Measurements from ENCODE around the gene ARFGAP2.

The ARFGAP2 gene

GRCh38 chr11:47186700-47187695, 10.3 kb upstream of the ARFGAP2 start:
- no peak for FAIRE-seq

GRCh38 chr11:47186076-47186699, 9.5 kb upstream of the ARFGAP2 start, which contains the start of gene PACSIN3:
Gene PACSIN3 (minus strand): TSS chr11:47186434. CDS start chr11:47182727, 3,707 bp downstream.
- FAIRE-seq, result no peak

GRCh38 chr11:47185305-47186075, 8.8 kb upstream of the ARFGAP2 start:
- no peak for FAIRE-seq

GRCh38 chr11:47184711-47185304, 8.1 kb upstream of the ARFGAP2 start:
- no peak for FAIRE-seq

GRCh38 chr11:47183969-47184368, 7.3 kb upstream of the ARFGAP2 start:
- FAIRE-seq, result no peak

- no peak for FAIRE-seq
Measured at GRCh38 chr11:47183031-47183856, 6.6 kb upstream of the ARFGAP2 start.

GRCh38 chr11:47182380-47182779, 5.7 kb upstream of the ARFGAP2 start:
- FAIRE-seq, result no peak

- FAIRE-seq, result no peak
Measured at GRCh38 chr11:47181271-47181670, 4.6 kb upstream of the ARFGAP2 start.

GRCh38 chr11:47180006-47180787, 3.5 kb upstream of the ARFGAP2 start:
- no peak for FAIRE-seq

GRCh38 chr11:47179655-47179991, 2.9 kb upstream of the ARFGAP2 start:
- no peak for FAIRE-seq

GRCh38 chr11:47178737-47179654, 2.3 kb upstream of the ARFGAP2 start:
- no peak for FAIRE-seq

GRCh38 chr11:47178316-47178715, 1.6 kb upstream of the ARFGAP2 start:
- FAIRE-seq, result no peak

GRCh38 chr11:47177846-47178245, 1.2 kb upstream of the ARFGAP2 start:
- FAIRE-seq, result no peak

GRCh38 chr11:47177229-47177845, 658 bp upstream of the ARFGAP2 start:
- no peak for FAIRE-seq

GRCh38 chr11:47175746-47176327, 842 bp downstream of the ARFGAP2 start:
- no peak for FAIRE-seq

- no peak for FAIRE-seq
Measured at GRCh38 chr11:47172740-47173336, 3.8 kb downstream of the ARFGAP2 start.

GRCh38 chr11:47171856-47172255, 4.8 kb downstream of the ARFGAP2 start:
- FAIRE-seq, result no peak

- no peak for FAIRE-seq
Measured at GRCh38 chr11:47171061-47171838, 5.4 kb downstream of the ARFGAP2 start.

Data from colon (tissue), 2 donors.